ENCODE data around the gene GRM7. TPM values are rescaled to one million over a fixed set of nuclear protein-coding genes. Genes with fewer than 3 reads are reported as not detected.

GRM7 gene
- total RNA-seq, 1 donor from 2014 or later = 2.1 TPM

GRCh38 chr3:7709376-7710082 is 848.6 kb downstream of the GRM7 start:
- intact Hi-C loops (cut with DNase I) = no loop called here

DNA sequence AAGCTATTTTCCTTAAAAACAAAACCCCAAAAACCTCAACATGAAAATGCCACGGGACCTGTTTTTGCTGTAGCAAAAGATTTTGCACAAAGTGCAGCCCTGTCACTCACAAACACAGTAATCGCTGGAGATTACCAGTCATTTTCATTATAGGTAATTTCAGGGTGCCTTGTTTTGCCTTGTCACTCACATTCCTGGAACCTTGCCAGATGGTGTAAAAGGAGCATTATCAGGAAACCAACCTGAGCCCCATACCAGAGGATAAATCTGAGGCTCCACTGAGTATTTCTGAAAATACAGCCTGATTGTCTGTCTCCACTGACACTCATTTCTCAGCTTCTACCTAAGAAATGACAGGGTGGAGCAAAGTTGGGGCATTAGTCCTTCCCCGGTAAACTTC is 849.4 kb downstream of the GRM7 start:
- intact Hi-C loops (cut with DNase I) = no loop called here
- DNase-seq (ENCODE audit: low spot score) (no peak), ATAC-seq (no peak)

More at GRCh38 chr3:7709376-7710082, 848.6 kb downstream of the GRM7 start:
- ATAC-seq (no peak), DNase-seq (ENCODE audit: low spot score) (no peak)

GRCh38 chr3:7713724-7714123 is 852.8 kb downstream of the GRM7 start:
- intact Hi-C loops (cut with DNase I) = no loop called here
- ATAC-seq = no peak
- no peak for DNase-seq (ENCODE audit: low spot score)

DNA sequence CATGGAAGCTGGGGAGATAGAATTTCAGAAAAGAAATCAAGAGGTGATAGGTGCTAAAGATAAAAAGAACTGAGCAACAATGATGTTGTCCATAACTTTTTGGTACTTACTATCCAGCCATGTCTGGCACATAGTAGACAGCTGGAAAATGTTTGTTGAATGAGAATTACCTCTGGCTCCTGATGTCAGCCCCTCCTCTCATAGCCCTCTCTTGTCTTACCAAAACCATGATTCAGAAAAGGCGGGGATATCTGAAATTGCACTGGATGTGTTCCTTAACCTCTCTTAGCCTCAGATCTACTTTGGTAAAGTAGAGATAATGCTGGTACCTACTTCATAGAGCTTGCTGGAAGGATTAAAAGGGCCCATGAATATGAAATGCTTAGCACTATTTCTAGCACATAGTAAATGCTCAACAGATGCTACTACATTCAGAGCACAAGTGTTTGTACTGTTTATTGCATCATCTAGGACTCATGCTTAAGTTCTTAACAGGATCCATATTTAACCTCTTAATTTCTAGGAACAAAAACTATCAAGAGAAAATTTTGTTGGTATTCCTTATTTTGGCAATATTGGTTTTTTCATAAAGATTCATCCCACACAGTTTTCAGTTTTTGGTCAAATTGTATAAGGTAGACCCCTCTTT is 859.9 kb downstream of the GRM7 start:
- ATAC-seq (no peak), DNase-seq (ENCODE audit: low spot score) (no peak)
- intact Hi-C loops (cut with DNase I) = no loop called here

DNA sequence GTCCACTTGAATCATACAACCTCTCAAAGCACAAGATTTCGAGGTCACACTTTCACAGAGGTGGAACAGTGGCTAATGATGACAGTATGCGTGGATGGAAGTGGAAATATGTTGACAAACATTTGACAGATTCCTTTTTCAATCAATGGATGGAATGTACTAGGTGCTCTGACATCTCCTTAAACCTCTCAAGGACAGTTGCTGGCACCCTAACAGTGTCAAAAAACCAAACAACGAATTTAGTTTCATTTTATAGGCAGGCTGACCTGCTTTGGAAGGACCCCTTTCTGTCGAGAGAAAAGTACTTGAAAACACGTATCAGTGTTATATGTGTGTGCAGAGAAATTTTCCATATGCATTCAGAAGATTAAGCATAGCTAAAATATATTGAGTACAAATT is 861.0 kb downstream of the GRM7 start:
- intact Hi-C loops (cut with DNase I) = no loop called here
- DNase-seq (ENCODE audit: low spot score) (no peak), ATAC-seq (no peak)

- intact Hi-C loops (cut with DNase I) = no loop called here
- ATAC-seq (no peak), DNase-seq (ENCODE audit: low spot score) (no peak)
Observed at GRCh38 chr3:7728566-7729519, 867.9 kb downstream of the GRM7 start.

DNA sequence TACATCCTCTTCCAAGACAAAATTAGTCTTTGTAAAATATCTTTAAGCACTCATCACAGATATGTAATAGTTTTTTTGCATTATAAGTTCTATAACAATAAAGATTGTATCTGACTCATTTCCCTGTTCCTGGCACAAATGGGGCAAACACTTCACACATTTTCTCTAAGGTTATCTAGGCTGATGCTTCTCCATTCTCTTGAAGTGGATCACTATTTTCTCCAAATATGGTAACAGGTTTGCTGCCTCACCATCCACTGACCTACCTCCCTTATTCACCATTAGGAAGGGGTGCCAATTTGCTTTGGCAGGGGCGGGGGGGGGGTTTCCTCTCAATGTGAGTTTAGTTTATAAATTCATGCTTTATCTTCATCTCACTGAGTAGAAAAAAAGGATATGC is 873.0 kb downstream of the GRM7 start:
- DNase-seq (ENCODE audit: low spot score) (no peak), ATAC-seq (no peak)
- intact Hi-C loops (cut with DNase I) = no loop called here

- intact Hi-C loops (cut with DNase I) = no loop called here
- ATAC-seq (no peak), DNase-seq (ENCODE audit: low spot score) (no peak)
Observed at GRCh38 chr3:7734456-7734855, 873.5 kb downstream of the GRM7 start.

- no peak for DNase-seq (ENCODE audit: low spot score)
- intact Hi-C loops (cut with DNase I) = no loop called here
- ATAC-seq = no peak
Observed at GRCh38 chr3:7737263-7737662, 876.3 kb downstream of the GRM7 start.

- intact Hi-C loops (cut with DNase I) = no loop called here
- DNase-seq (ENCODE audit: low spot score) = no peak
- no peak for ATAC-seq
Observed at GRCh38 chr3:7739754-7740153, 878.8 kb downstream of the GRM7 start.

DNA sequence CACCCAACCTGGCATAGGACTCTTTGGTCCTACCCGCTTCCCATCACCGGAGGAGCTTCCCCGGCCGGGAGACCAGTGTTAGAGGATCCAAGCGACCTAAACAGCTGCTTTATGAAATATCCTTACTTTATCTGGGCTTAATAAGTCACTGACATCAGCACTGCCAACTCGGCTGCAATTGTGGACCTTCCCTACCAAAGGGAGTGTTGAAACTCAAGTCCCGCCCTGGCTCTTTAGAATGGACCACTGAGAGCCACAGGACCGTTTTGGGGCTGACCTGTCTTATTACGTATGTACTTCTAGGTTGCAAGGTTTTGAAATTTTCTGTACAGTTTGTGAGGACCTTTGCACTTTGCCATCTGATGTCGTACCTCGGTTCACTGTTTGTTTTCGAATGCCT is 879.5 kb downstream of the GRM7 start:
- DNase-seq (ENCODE audit: low spot score) = no peak
- no peak for ATAC-seq
- intact Hi-C loops (cut with DNase I) = no loop called here

DNA sequence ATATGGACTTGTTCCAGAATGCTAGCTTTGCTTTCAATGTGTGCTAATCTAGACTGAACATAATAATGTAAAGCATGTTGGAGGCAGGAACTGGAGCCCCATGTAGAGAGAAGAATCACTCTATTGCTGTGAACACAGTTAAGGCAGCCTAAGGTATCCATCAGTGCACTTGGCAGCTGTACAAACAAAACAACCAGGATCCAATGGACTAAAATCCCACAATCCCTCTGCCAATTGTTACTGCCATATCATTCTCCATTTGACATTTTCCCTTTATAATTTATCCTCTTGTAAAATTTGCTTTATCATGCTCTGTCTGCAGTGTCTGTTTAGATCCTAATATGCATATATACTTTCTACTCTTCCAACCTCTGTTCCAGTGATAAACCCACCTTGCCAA is 883.9 kb downstream of the GRM7 start:
- DNase-seq (ENCODE audit: low spot score) = no peak
- intact Hi-C loops (cut with DNase I) = no loop called here
- ATAC-seq = no peak

- DNase-seq (ENCODE audit: low spot score) = no peak
- intact Hi-C loops (cut with DNase I) = no loop called here
Observed at GRCh38 chr3:7745711-7746110, 884.8 kb downstream of the GRM7 start.

DNA sequence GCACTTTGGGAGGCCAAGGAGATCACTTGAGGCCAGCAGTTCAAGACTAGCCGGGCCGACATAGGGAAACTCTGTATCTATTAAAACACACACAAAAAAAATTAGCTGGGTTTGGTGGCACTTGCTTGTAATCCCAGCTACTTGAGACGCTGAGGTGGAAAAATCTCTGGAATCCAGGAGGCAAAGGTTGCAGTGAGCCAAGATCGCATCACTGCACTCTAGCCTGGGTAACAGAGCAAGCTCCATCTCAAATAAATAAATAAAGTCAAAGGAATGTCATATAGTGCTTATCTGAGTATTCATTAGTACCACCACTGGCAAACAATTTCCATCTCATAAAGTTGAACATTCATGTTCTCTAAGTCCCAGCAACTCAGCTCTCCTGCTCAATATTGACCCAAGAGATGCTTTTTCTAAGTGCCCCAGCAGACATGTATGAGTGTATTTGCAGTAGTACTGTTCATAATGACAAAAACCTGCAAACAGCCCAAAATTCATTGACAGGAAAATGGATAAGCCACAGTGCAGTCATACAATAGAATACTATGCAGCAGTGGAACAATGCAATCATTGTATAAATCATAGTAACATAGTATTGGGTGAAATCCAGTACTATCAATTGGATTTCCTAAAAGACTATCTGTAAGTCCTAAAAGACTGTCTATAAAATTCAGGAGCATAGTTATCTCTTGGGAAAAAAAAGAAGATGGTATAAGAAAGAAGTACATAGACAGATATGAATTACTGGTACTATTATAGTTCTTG is 889.2 kb downstream of the GRM7 start:
- no peak for DNase-seq (ENCODE audit: low spot score)
- ATAC-seq = no peak
- intact Hi-C loops (cut with DNase I) = no loop called here

More at GRCh38 chr3:7745711-7746110, 884.8 kb downstream of the GRM7 start:
- ATAC-seq = no peak

- intact Hi-C loops (cut with DNase I) = no loop called here
- ATAC-seq (no peak), DNase-seq (ENCODE audit: low spot score) (no peak)
Observed at GRCh38 chr3:7752005-7752404, 891.1 kb downstream of the GRM7 start.

GRCh38 chr3:7754653-7755441 is 893.9 kb downstream of the GRM7 start:
- intact Hi-C loops (cut with DNase I) = no loop called here
- ATAC-seq (no peak), DNase-seq (ENCODE audit: low spot score) (no peak)

DNA sequence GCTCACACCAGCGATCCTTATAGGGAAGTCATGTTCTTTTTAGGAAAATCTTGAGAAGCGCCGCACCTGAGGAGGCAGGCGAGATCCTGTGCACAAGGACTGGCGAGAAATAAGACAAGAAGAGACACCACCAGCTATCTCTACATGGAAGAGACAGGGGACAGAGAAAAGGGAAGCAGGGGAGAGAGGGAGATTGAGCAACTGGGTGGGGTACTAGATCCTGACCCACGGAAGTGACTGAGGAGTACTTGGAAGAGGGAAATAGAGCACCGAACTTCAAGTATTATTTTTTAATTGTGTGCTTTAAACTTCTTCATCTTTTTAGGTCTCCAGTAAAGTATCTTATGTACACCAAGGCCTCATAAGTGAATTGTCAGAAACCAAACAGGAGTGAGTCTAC is 898.7 kb downstream of the GRM7 start:
- intact Hi-C loops (cut with DNase I) = no loop called here
- no peak for DNase-seq (ENCODE audit: low spot score)
- ATAC-seq = no peak

GRCh38 chr3:7760718-7761117 is 899.8 kb downstream of the GRM7 start:
- no peak for ATAC-seq

More at GRCh38 chr3:7760718-7761117, 899.8 kb downstream of the GRM7 start:
- intact Hi-C loops (cut with DNase I) = no loop called here
- no peak for DNase-seq (ENCODE audit: low spot score)

Data from sciatic nerve (tissue), 2 donors.